GM12874 (cell line): Measurements from ENCODE around the gene MEIOSIN.

Experiments used
- TF ChIP-seq, protein P1 (sequence below): IDR thresholded peaks from 2 replicates; pipeline ENCODE4 v1.5.1; 2011; ENCODE audit warnings: low read depth, mild to moderate bottlenecking, control low read depth, low read length, moderate library complexity; ENCODE audit not compliant: insufficient read depth

The MEIOSIN gene

DNA sequence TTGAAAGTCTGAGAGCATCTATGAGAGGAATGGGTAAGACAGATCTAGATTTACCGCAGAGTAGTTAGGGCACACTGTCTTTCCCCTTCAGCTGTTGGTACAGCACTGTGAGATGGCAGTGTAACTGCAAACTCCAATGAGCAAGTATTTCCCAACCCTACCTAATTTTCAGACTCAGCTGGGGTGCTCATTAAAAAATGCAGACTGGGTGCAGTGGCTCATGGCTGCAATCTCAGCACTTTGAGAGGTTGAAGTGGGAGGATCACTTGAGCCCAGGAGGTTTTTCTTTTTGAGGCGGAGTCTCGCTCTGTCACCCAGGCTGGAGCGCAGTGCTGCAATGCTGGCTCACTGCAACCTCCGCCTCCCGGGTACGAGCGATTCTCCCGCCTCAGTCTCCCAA lies 28.1 kb upstream of the MEIOSIN start:
- TF ChIP-seq, protein P1, sequence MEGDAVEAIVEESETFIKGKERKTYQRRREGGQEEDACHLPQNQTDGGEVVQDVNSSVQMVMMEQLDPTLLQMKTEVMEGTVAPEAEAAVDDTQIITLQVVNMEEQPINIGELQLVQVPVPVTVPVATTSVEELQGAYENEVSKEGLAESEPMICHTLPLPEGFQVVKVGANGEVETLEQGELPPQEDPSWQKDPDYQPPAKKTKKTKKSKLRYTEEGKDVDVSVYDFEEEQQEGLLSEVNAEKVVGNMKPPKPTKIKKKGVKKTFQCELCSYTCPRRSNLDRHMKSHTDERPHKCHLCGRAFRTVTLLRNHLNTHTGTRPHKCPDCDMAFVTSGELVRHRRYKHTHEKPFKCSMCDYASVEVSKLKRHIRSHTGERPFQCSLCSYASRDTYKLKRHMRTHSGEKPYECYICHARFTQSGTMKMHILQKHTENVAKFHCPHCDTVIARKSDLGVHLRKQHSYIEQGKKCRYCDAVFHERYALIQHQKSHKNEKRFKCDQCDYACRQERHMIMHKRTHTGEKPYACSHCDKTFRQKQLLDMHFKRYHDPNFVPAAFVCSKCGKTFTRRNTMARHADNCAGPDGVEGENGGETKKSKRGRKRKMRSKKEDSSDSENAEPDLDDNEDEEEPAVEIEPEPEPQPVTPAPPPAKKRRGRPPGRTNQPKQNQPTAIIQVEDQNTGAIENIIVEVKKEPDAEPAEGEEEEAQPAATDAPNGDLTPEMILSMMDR: no peak

DNA sequence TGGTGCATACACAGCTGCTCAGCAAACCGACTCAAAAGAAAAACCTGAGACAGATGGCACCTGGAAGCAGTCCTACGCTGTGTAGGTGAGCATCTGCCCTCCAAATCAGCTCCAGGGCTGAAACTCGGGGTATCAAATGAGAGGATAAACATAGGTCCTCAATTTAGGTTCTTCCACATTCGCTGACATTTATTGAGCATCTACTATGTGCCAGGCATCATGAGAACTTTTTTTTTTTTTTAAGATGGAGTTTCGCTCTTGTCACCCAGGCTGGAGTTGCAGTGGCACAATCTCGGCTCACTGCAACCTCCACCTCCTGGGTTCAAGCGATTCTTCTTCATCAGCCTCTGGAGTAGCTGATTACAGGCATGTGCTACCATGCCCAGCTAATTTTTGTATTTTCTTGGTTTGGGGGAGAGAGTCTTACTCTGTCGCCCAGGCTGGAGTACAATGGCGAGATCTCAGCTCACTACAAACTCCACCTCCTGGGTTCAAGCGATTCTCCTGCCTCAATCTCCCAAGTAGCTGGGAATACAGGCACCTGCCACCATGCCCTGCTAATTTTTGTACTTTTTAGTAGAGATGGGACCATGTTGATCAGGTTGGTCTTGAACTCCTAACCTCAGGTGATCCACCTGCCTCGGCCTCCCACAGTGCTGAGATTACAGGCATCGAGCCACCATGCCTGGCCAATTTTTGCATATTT lies 27.4 kb upstream of the MEIOSIN start:
- TF ChIP-seq, protein P1: no peak

DNA sequence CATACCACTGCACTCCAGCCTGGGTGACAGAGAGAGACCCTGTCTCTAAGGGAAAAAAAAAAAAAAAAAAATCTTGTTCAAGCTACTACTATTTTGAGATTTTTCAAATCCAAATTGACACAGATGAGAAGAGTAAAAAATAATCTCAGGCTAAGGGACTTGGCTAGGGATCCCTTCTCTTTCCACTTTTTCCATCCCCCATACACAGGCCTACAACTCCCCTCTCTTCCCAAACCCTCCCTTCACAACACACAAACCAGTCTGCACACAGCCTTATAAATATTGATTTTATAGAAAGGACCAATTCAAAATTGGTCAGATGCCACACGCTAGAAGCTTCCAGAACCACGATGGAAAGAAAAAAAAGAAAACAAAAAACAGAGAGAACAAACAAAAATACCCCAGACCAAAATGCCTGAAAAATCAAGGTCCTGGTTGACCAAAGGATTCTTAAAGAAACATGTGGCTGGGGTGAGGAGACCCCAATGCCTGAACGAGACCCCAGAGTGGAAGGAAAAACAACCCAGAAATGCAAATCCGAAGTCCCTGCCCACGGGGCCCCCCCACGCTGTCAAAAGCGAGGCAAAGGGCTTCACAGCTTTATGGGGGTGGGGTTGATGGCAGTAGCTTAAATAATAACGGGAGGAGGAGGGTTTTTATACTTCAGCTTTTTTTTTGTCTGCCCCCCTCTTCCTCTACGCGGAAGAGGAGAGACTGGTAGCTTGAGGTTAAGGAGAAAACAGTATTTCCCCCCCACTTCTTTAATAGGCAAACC lies 22.7 kb upstream of the MEIOSIN start:
- TF ChIP-seq, protein P1: no peak

DNA sequence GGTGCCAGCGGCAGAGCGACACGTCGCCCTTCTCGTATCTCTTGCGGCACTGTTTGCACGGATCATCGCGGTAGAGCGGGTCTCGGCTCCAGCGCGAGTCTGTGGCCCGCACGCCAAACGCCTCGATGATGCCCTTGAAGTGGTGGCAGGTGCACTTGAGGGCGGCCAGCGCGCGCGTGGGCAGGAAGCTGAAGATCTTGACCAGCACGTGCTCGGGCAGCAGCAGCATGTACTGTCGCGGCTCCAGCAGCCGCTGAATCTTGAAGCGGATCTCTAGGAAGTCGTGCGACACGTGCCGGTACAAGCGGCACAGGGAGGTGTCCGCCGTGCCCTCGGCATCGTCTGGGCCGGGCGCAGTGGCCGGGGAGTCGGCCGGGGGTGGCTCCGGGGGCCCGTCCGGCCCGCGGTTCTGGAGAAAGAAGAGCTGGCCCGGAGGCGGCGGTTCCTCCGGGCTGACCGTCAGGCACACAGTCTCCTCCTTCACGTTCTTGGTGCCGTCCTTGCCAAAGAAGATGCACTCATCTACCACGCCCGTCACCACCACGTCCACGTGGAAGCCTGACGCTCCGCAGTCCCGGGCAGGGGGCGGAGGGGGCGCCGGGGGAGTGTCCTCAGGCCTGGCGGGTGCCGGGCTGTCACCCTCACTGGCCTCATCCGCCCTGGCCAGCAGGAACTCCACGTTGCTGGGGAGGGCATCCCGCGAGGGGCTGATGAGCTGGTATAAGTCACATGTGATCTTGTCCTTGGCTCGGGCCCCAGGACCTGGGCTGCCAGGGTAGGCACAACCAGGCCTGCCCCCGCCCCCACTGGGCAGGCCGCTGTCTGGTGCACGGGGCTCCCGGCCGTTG lies 21.2 kb upstream of the MEIOSIN start:
- TF ChIP-seq, protein P1: no peak

DNA sequence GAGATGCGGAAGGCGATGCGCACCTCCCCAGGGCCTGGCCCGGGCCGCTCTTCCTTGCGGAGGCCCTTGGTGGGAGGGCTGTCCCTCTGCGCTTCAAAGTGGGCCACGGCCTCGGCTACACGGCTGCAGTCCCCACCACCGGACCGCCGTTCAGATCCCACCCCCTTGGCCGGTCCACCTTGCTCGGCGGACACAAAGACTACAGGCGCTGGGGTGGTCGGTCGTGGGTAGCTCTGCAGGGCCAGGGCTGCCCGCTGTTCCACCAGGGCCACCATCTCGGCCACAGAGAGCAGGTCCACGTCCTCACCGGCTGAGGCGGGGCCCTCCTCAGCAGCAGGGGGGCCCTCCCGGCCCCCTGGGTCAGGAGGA lies 20.6 kb upstream of the MEIOSIN start:
- TF ChIP-seq, protein P1: no peak

DNA sequence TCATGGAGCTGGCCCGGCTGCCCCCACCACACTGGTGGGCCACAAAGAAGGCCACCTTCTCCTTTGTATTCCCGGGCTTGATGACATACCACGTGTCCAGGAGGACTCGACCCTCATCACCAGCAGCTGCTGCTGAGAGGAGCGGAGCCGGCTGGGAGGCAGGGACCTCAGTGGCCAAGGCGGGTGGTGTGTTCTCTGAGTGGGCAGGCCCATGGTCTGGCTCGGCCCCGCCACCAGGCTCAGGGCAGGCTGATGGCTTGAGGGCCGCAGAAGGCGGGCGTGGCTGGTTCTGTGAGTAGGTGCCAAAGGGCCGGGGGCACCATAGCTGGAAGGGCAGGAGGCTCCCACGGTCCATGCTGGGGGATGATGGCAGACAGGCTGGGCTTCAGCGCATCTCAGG lies 20.1 kb upstream of the MEIOSIN start:
- TF ChIP-seq, protein P1: no peak

DNA sequence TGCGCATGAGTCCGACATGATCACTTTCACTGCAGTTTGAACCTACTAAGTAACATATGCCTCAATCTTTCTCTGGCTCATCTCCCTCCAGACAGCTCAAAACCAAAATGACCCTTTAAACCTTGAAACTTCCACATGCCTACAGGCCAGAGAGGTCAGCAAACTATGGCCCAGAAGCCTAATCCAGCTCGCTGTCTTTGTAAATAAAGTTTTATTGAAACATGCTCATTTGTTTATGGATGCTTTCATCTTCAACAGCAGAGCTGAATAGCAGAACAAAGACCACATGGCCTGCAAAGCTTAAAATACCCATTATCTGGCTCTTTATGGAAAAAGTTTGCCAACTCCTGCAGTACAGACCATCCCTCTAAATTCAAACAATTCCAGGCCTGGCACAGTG lies 18.1 kb upstream of the MEIOSIN start:
- TF ChIP-seq, protein P1: no peak
